K562 (cell line): ENCODE data around the gene HSPA6. TPM values are rescaled to one million over a fixed set of nuclear protein-coding genes. Genes with fewer than 3 reads are reported as not detected.

Experiments used
- ARID2 ChIP-seq: fragments of 450-650 bp; IDR thresholded peaks from 2 replicates; pipeline ENCODE4 v1.6.1; 2017; ENCODE audit warnings: antibody characterized with exemption, mild to moderate bottlenecking
- DNMT1 ChIP-seq: fragments of 450-650 bp; IDR thresholded peaks from 2 replicates; pipeline ENCODE4 v1.6.1; 2016; ENCODE audit warnings: antibody characterized with exemption, mild to moderate bottlenecking
- HOXB6 ChIP-seq: fragments of 250-450 bp; sonication (Bioruptor Pico); IDR thresholded peaks from 2 replicates; pipeline ENCODE4 v1.5.1; 2022; ENCODE audit warnings: mild to moderate bottlenecking, borderline replicate concordance
- LARP7 ChIP-seq: fragments of 450-650 bp; IDR thresholded peaks from 2 replicates; pipeline ENCODE4 v1.6.1; 2016
- PTRF ChIP-seq: fragments of 450-650 bp; IDR thresholded peaks from 2 replicates; pipeline ENCODE4 v1.6.1; 2016; ENCODE audit warnings: mild to moderate bottlenecking, missing genetic modification characterization, missing compliant biosample characterization
- RNF219 ChIP-seq: fragments of 250-450 bp; sonication (Bioruptor Pico); IDR thresholded peaks from 2 replicates; pipeline ENCODE4 v1.5.0; 2022; ENCODE audit warnings: mild to moderate bottlenecking
- TFE3 ChIP-seq: fragments of 450-650 bp; formaldehyde crosslinking; IDR thresholded peaks from 2 replicates; pipeline ENCODE4 v1.4.0; 2020; ENCODE audit warnings: mild to moderate bottlenecking, mixed read lengths
- USF1 ChIP-seq: sonication (generic); formaldehyde crosslinking; IDR thresholded peaks from 2 replicates; pipeline ENCODE4 v1.9.0; 2022; ENCODE audit warnings: mild to moderate bottlenecking, missing genetic modification reagents
- ZNF143 ChIP-seq: sonication (generic); formaldehyde crosslinking; IDR thresholded peaks from 2 replicates; pipeline ENCODE4 v1.9.0; 2022; ENCODE audit warnings: mild to moderate bottlenecking, missing genetic modification reagents
- ZNF174 ChIP-seq: fragments of 250-450 bp; sonication (Bioruptor Pico); IDR thresholded peaks from 2 replicates; pipeline ENCODE4 v1.4.0; 2020; ENCODE audit warnings: mild to moderate bottlenecking
- ZNF561 ChIP-seq: fragments of 450-650 bp; formaldehyde crosslinking; conservative IDR thresholded peaks from 2 replicates; pipeline ENCODE4 v1.4.0; 2020; ENCODE audit warnings: mild to moderate bottlenecking, moderate library complexity
- ZNF696 ChIP-seq: fragments of 250-450 bp; sonication (Bioruptor Pico); conservative IDR thresholded peaks from 2 replicates; pipeline ENCODE4 v1.4.0; 2020; ENCODE audit warnings: mild to moderate bottlenecking, moderate library complexity
- polyA plus RNA-seq, 8 experiments: library from polyadenylated mRNA; depleted of rRNA in 4 of 8; stranded (reverse) in 5 of 8; unstranded in 3 of 8; fragments of >200 nt; fragmentation: Nextera tagmentation in 2 of 8; fragmentation: Illumina TruSeq in 1 of 8; extraction: Ambion mirVana in 2 of 8; extraction: Trizol in 1 of 8; gene quantifications; 2 replicates each; pipeline versions ENCODE4 v1.2.1 to v1.2.3, GENCODE V29; 2011 to 2014; ENCODE audit warnings: inconsistent platforms in 1 of 8, missing spikeins in 1 of 8
- total RNA-seq, 7 experiments: library from RNA; depleted of rRNA in 6 of 7; stranded (reverse); fragments of >200 nt in 6 of 7; fragmentation: Illumina TruSeq in 2 of 7; extraction: Trizol in 2 of 7; gene quantifications; 2 replicates each; pipeline versions ENCODE4 v1.2.1 to v1.2.3, GENCODE V29; 2011 to 2021; ENCODE audit warnings: low replicate concordance in 1 of 7

The HSPA6 gene
- total and polyA plus RNA-seq, 9 of the 15 experiments (the other 6 are each of a cell fraction or from before 2014, with no cell fraction given), result 0.15 to 10.0 (median 2.4) TPM

- TF ChIP-seq HOXB6 (CRISPR knock-in tag) (no peak), RNF219 (no peak), ARID2 (no peak), ZNF143 (CRISPR knock-in tag) (no peak), PTRF (tag) (no peak), ZNF174 (CRISPR knock-in tag) (no peak), DNMT1 (no peak), ZNF696 (CRISPR knock-in tag) (no peak), USF1 (CRISPR knock-in tag) (peak; percentile 43; the same call in 1 of the 2 replicates), TFE3 (CRISPR knock-in tag) (peak; percentile 97), LARP7 (no peak), ZNF561 (no peak)
These were observed 17.8 kb upstream of the HSPA6 start (continued) for GRCh38 chr1:161506336-161507223.
